ENCODE results near the gene DGKB.

Gene DGKB

GRCh38 chr7:14673202-14673601 is 229.3 kb downstream of the DGKB start:
- no peak for TF ChIP-seq CTCF (IDR thresholded peaks at IDR 0.05; ENCODE audit: low read depth, low read length, missing control alignments)
- H3K4me3 ChIP-seq (ENCODE audit: low read depth, low read length), result no peak overlapping the region
- no peak for DNase-seq (ENCODE audit: low read depth)

GRCh38 chr7:14666913-14667312 is 235.6 kb downstream of the DGKB start:
- TF ChIP-seq CTCF (IDR thresholded peaks at IDR 0.05; ENCODE audit: low read depth, low read length, missing control alignments), result no peak
- DNase-seq (ENCODE audit: low read depth), result no peak
- H3K4me3 ChIP-seq (ENCODE audit: low read depth, low read length), result no peak overlapping the region

- H3K4me3 ChIP-seq (ENCODE audit: low read depth, low read length), result no peak overlapping the region
- TF ChIP-seq CTCF (IDR thresholded peaks at IDR 0.05; ENCODE audit: low read depth, low read length, missing control alignments), result no peak
- DNase-seq (ENCODE audit: low read depth), result no peak
These were observed 236.2 kb downstream of the DGKB start for GRCh38 chr7:14666304-14666703.

- DNase-seq (ENCODE audit: low read depth), result no peak
- H3K4me3 ChIP-seq (ENCODE audit: low read depth, low read length), result no peak overlapping the region
- no peak for TF ChIP-seq CTCF (IDR thresholded peaks at IDR 0.05; ENCODE audit: low read depth, low read length, missing control alignments)
These were observed 262.8 kb downstream of the DGKB start for GRCh38 chr7:14639801-14640200.

- TF ChIP-seq CTCF (IDR thresholded peaks at IDR 0.05; ENCODE audit: low read depth, low read length, missing control alignments), result no peak
- H3K4me3 ChIP-seq (ENCODE audit: low read depth, low read length), result no peak overlapping the region
- no peak for DNase-seq (ENCODE audit: low read depth)
These were observed 263.2 kb downstream of the DGKB start for GRCh38 chr7:14639329-14639728.

GRCh38 chr7:14637968-14638367 is 264.6 kb downstream of the DGKB start:
- TF ChIP-seq CTCF (IDR thresholded peaks at IDR 0.05; ENCODE audit: low read depth, low read length, missing control alignments), result no peak
- no peak for DNase-seq (ENCODE audit: low read depth)
- H3K4me3 ChIP-seq (ENCODE audit: low read depth, low read length), result no peak overlapping the region

GRCh38 chr7:14635955-14636354 is 266.6 kb downstream of the DGKB start:
- DNase-seq (ENCODE audit: low read depth), result no peak
- H3K4me3 ChIP-seq (ENCODE audit: low read depth, low read length), result no peak overlapping the region
- no peak for TF ChIP-seq CTCF (IDR thresholded peaks at IDR 0.05; ENCODE audit: low read depth, low read length, missing control alignments)

Data from GM12864 (cell line).